ENCODE data around the gene KCTD6.

- TF ChIP-seq CTCF (IDR thresholded peaks at IDR 0.05 in 8 of 11, conservative IDR thresholded peaks at IDR 0.05 in 3 of 11) (no peak), POLR2AphosphoS5 (IDR thresholded peaks at IDR 0.05) (no peak)
Measured at GRCh38 chr3:58537412-58538301, 45.8 kb downstream of the KCTD6 start.
